Measurements from ENCODE around the gene CLN5.
A peak's percentile ranks its signal among the peaks of the same experiment; 100 is the strongest.

CLN5 gene

GRCh38 chr13:76993021-76993420 is 1.1 kb downstream of the CLN5 start:
- H3K9me3 ChIP-seq (ENCODE audit: severe bottlenecking): no peaks in the 10 kb centered on the region
- TF ChIP-seq CTCF (IDR thresholded peaks at IDR 0.05; ENCODE audit: low read depth, low read length): no peak
- H3K36me3 ChIP-seq: no peaks in the 10 kb centered on the region
- H3K27ac ChIP-seq: no peak overlapping the region
- no peaks in the 10 kb centered on the region for H3K27me3 ChIP-seq (ENCODE audit: insufficient read depth, low read depth, severe bottlenecking)
- peak overlapping the region; percentile 81 for H3K4me3 ChIP-seq (ENCODE audit: low read depth, low read length)
- no peak for DNase-seq

- no peak for DNase-seq
- Histone ChIP-seq H3K9me3 (ENCODE audit: severe bottlenecking) (no peaks in the 10 kb centered on the region), H3K4me3 (ENCODE audit: low read depth, low read length) (no peak overlapping the region), H3K27ac (no peak overlapping the region), H3K36me3 (no peaks in the 10 kb centered on the region), H3K27me3 (ENCODE audit: insufficient read depth, low read depth, severe bottlenecking) (no peaks in the 10 kb centered on the region)
- no peak for TF ChIP-seq CTCF (IDR thresholded peaks at IDR 0.05; ENCODE audit: low read depth, low read length)
Measured at GRCh38 chr13:76993473-76993872, 1.6 kb downstream of the CLN5 start.

- Histone ChIP-seq H3K27ac (no peak overlapping the region), H3K4me3 (ENCODE audit: low read depth, low read length) (no peak overlapping the region), H3K27me3 (ENCODE audit: insufficient read depth, low read depth, severe bottlenecking) (no peaks in the 10 kb centered on the region), H3K36me3 (no peaks in the 10 kb centered on the region), H3K9me3 (ENCODE audit: severe bottlenecking) (no peaks in the 10 kb centered on the region)
- TF ChIP-seq CTCF (IDR thresholded peaks at IDR 0.05; ENCODE audit: low read depth, low read length): no peak
- no peak for DNase-seq
Measured at GRCh38 chr13:76994281-76994680, 2.4 kb downstream of the CLN5 start.

GRCh38 chr13:77000475-77000874 is 8.6 kb downstream of the CLN5 start:
- H3K36me3 ChIP-seq: no peaks in the 10 kb centered on the region
- DNase-seq: no peak
- no peak overlapping the region for H3K27ac ChIP-seq
- no peak for TF ChIP-seq CTCF (IDR thresholded peaks at IDR 0.05; ENCODE audit: low read depth, low read length)
- H3K27me3 ChIP-seq (ENCODE audit: insufficient read depth, low read depth, severe bottlenecking): no peaks in the 10 kb centered on the region
- H3K9me3 ChIP-seq (ENCODE audit: severe bottlenecking): no peaks in the 10 kb centered on the region
- no peak overlapping the region for H3K4me3 ChIP-seq (ENCODE audit: low read depth, low read length)

- DNase-seq: no peak
- no peak for TF ChIP-seq CTCF (IDR thresholded peaks at IDR 0.05; ENCODE audit: low read depth, low read length)
- Histone ChIP-seq H3K9me3 (ENCODE audit: severe bottlenecking) (no peaks in the 10 kb centered on the region), H3K36me3 (no peaks in the 10 kb centered on the region), H3K27me3 (ENCODE audit: insufficient read depth, low read depth, severe bottlenecking) (no peaks in the 10 kb centered on the region), H3K27ac (no peak overlapping the region), H3K4me3 (ENCODE audit: low read depth, low read length) (no peak overlapping the region)
Measured at GRCh38 chr13:77001540-77001939, 9.7 kb downstream of the CLN5 start.

GRCh38 chr13:77001963-77002587 is 10.2 kb downstream of the CLN5 start:
- H3K27ac ChIP-seq: no peak overlapping the region

More at GRCh38 chr13:77001963-77002587, 10.2 kb downstream of the CLN5 start:
- TF ChIP-seq CTCF (IDR thresholded peaks at IDR 0.05; ENCODE audit: low read depth, low read length): no peak
- Histone ChIP-seq H3K9me3 (ENCODE audit: severe bottlenecking) (no peaks in the 10 kb centered on the region), H3K27me3 (ENCODE audit: insufficient read depth, low read depth, severe bottlenecking) (no peaks in the 10 kb centered on the region), H3K36me3 (no peaks in the 10 kb centered on the region; the same call in 1 of the 2 replicates), H3K4me3 (ENCODE audit: low read depth, low read length) (no peak overlapping the region)
- no peak for DNase-seq
